Astrocyte (in vitro differentiated cells and primary cell): ENCODE measurements around the gene GINS2.

Source experiments
- CTCF ChIP-seq: IDR thresholded peaks from 2 replicates; pipeline ENCODE4 v1.5.1; 2011; ENCODE audit warnings: low read depth, mild to moderate bottlenecking, inconsistent platforms, low read length, moderate library complexity; ENCODE audit not compliant: insufficient read depth
- EZH2 ChIP-seq: IDR thresholded peaks from 2 replicates; pipeline ENCODE4 v1.6.1; 2012; ENCODE audit warnings: mild to moderate bottlenecking, low read length, inconsistent platforms; ENCODE audit not compliant: insufficient read depth

- TF ChIP-seq CTCF (peak; percentile 42), EZH2 (no peak)
Measured at GRCh38 chr16:85675251-85675874, 13.4 kb downstream of the GINS2 start.
